BLaER1 (cell line): ENCODE data around the gene TTC23.

Experiments
- H3K27ac ChIP-seq: shearing (Covaris generic); formaldehyde crosslinking; 2 replicates; pipeline ENCODE4 v1.8.1; 2022
- H3K27me3 ChIP-seq: shearing (Covaris generic); formaldehyde crosslinking; 2 replicates; pipeline ENCODE4 v1.8.1; 2022
- H3K36me3 ChIP-seq: shearing (Covaris generic); formaldehyde crosslinking; 2 replicates; pipeline ENCODE4 v1.8.1; 2022
- H3K4me1 ChIP-seq: shearing (Covaris generic); formaldehyde crosslinking; 2 replicates; pipeline ENCODE4 v1.8.1; 2022
- H3K4me2 ChIP-seq: shearing (Covaris generic); formaldehyde crosslinking; 2 replicates; pipeline ENCODE4 v1.8.1; 2022
- H3K4me3 ChIP-seq: shearing (Covaris generic); formaldehyde crosslinking; 2 replicates; pipeline ENCODE4 v1.8.1; 2022
- H3K9ac ChIP-seq: shearing (Covaris generic); formaldehyde crosslinking; 2 replicates; pipeline ENCODE4 v1.8.1; 2022
- H3K9me3 ChIP-seq: shearing (Covaris generic); formaldehyde crosslinking; 2 replicates; pipeline ENCODE4 v1.8.1; 2022
- H4K20me1 ChIP-seq: shearing (Covaris generic); formaldehyde crosslinking; 2 replicates; pipeline ENCODE4 v1.8.1; 2022
- Cebpa-rat ChIP-seq: shearing (Covaris generic); IDR thresholded peaks from 2 replicates; pipeline ENCODE4 v1.8.1; 2022

The TTC23 gene

DNA sequence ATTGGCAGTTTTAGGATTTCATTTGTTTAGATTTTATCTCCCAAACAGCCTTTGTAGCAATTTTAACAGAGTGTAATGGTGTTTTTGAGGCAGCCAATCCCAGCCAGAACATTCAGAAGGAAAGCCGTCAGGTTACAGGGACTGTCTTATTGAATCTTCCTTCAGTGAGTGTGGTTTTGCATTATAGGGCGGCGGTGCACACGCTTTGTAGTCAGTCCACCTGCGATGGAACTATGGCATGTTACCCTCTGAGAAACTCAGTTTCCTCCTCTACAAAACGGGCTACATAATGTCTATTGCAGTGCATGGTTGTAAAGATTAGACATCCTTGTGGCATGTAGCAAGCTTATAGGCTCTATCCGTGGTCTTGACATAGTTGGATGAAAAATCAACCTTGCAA is 2.9 kb upstream of the TTC23 start:
- H4K20me1 ChIP-seq: no peaks in the 10 kb centered on the region
- H3K4me2 ChIP-seq: peak overlapping the region; percentile 87
- H3K4me1 ChIP-seq: peaks cover 20% of the 10 kb centered on the region
- no peaks in the 10 kb centered on the region; the same call in 1 of the 2 replicates for H3K27me3 ChIP-seq
- H3K9me3 ChIP-seq: peaks cover 5% of the 10 kb centered on the region; the same call in 1 of the 2 replicates
- peak overlapping the region; percentile 85 for H3K4me3 ChIP-seq
- peak overlapping the region; percentile 87 for H3K9ac ChIP-seq
- TF ChIP-seq Cebpa-rat: no peak
- peaks cover 6% of the 10 kb centered on the region for H3K36me3 ChIP-seq
- no peak overlapping the region for H3K27ac ChIP-seq

DNA sequence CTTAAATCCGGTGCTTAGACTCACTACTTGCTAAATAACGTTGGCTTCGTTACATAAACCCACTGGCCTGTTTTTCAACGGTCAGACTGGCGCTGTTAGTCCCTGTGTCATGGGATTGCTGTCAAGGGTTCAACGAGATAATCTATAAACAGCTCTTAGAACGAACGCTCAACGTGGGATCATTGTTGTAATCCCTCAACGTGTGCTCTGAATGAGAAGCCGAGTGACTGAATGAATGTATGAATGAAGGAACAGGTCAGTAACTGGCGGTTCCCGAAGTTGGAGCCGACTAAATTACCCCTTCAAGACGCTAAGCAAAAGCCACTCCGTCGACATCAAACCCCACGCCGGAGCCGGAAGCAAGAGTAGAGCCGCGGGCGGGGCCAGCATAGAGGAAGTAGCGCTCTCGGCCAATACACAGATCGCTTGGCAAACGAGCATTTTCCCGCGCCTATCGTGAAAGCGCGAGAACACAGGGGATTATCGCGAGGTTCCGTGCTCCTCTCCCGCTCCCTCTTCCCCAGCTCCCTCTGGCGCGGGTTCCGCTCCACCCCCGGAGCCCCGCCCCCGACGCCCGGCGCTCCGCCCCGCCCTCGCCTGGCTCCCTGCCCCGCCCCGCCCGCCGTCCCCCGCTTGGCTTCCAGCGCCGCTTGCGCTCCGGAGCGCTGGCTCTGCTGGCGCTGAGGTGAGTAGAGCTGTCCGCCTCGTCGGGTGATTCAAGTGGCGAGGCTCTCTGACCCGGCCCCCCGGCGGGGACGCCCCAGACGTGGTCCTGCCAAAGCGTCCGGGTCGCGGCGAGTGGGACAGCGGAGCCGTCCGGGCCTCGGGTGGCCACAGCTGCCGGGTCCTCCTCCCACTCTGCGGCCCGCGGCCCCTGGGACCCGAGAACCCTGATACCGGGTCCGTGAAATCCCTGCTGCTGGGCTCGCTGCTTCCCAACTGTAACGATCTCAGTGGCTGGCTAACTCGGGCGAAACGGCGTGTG is 1.8 kb upstream of the TTC23 start, which contains the start of gene LRRC28:
Gene LRRC28, plus strand, starts transcription at position 625 of the 985 bp plus-strand sequence. CDS start 4,477 bp downstream, outside the sequence.
- TF ChIP-seq Cebpa-rat: no peak
- Histone ChIP-seq H4K20me1 (no peaks in the 10 kb centered on the region), H3K27me3 (no peaks in the 10 kb centered on the region; the same call in 1 of the 2 replicates), H3K27ac (peak within 1 kb of the TSS; percentile 71), H3K4me2 (peak within 1 kb of the TSS; percentile 87), H3K9me3 (peaks cover 5% of the 10 kb centered on the region; the same call in 1 of the 2 replicates), H3K4me1 (peaks cover 20% of the 10 kb centered on the region), H3K9ac (peak within 1 kb of the TSS; percentile 87), H3K4me3 (peak within 1 kb of the TSS; percentile 85), H3K36me3 (peaks cover under 1% of the 10 kb centered on the region; the same call in 1 of the 2 replicates)

DNA sequence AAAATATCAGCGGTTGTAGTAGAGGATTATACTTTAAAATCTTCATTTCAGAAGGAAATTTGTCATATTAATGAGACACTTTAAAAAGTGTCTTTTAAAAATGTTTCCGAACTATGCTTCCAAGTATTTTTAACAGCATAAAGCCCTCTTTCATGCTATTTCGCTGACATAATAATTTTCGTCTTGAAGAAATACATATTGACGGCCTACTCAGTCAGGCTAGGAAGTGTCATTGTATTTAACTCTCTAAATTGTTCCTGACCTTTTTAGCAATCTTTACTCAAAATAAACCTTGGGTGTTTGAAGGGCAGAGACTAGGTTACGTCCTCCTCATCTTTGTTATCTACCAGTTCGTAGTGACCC is 1.1 kb upstream of the TTC23 start:
- peak overlapping the region; percentile 64 for H3K27ac ChIP-seq
- H3K9me3 ChIP-seq: peaks cover 5% of the 10 kb centered on the region; the same call in 1 of the 2 replicates
- H4K20me1 ChIP-seq: no peaks in the 10 kb centered on the region
- H3K27me3 ChIP-seq: no peaks in the 10 kb centered on the region; the same call in 1 of the 2 replicates
- peak overlapping the region; percentile 60; the same call in 1 of the 2 replicates for H3K9ac ChIP-seq
- H3K4me3 ChIP-seq: peak overlapping the region; percentile 85
- H3K4me2 ChIP-seq: peak overlapping the region; percentile 74
- no peak for TF ChIP-seq Cebpa-rat
- no peaks in the 10 kb centered on the region for H3K36me3 ChIP-seq
- H3K4me1 ChIP-seq: peaks cover 20% of the 10 kb centered on the region

GRCh38 chr15:99250001-99250400 is 620 bp upstream of the TTC23 start:
- Histone ChIP-seq H3K9me3 (peaks cover 5% of the 10 kb centered on the region; the same call in 1 of the 2 replicates), H3K36me3 (no peaks in the 10 kb centered on the region), H3K4me3 (no peak overlapping the region), H3K4me1 (peaks cover 20% of the 10 kb centered on the region), H3K27me3 (no peaks in the 10 kb centered on the region; the same call in 1 of the 2 replicates), H4K20me1 (no peaks in the 10 kb centered on the region), H3K9ac (no peak overlapping the region), H3K4me2 (no peak overlapping the region), H3K27ac (no peak overlapping the region)
- TF ChIP-seq Cebpa-rat: no peak

DNA sequence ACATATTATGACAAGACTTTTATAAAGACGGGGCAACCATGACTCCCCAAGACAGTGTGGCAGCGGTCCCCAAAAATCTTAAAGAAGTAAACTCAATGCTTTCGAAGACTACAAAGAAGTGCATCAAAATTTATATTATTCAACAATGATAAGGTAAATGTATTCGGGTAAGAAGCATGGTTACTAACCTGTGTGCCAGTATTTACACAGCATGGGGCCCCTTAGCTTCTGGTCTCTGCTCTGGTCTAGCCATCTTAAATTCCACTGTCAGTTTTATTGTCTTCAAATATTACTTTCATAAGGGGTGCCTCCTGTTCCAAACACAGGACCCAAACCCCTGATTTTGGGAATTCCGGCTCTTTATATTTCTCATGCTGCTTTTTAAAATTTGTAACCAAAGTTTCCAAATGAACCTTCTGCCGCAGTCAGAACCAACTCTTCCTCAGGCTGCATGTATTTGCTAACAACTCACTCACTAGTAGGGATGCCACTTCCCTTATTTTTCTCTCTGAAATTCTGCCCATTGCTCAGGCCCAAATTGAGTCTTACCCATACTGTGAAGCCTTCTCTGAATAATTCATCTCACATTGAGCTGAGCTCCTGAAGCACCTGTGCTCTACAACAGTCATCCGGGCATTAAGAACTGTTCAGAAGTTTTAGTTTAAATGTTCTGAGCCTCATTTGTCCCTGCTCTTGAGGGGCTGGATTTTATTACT is 1.2 kb downstream of the TTC23 start:
- H3K27me3 ChIP-seq: no peaks in the 10 kb centered on the region; the same call in 1 of the 2 replicates
- no peak overlapping the region for H3K27ac ChIP-seq
- TF ChIP-seq Cebpa-rat: no peak
- H3K4me1 ChIP-seq: peaks cover 13% of the 10 kb centered on the region
- no peaks in the 10 kb centered on the region for H3K36me3 ChIP-seq
- H3K4me2 ChIP-seq: no peak overlapping the region
- H3K9ac ChIP-seq: no peak overlapping the region
- H3K9me3 ChIP-seq: peaks cover 5% of the 10 kb centered on the region; the same call in 1 of the 2 replicates
- no peak overlapping the region for H3K4me3 ChIP-seq
- no peaks in the 10 kb centered on the region for H4K20me1 ChIP-seq

- no peak for TF ChIP-seq Cebpa-rat
- no peak overlapping the region for H3K4me2 ChIP-seq
- peaks cover 2% of the 10 kb centered on the region for H3K4me1 ChIP-seq
- H3K4me3 ChIP-seq: no peak overlapping the region
- peaks cover 5% of the 10 kb centered on the region; the same call in 1 of the 2 replicates for H3K9me3 ChIP-seq
- no peaks in the 10 kb centered on the region; the same call in 1 of the 2 replicates for H3K27me3 ChIP-seq
- no peak overlapping the region for H3K9ac ChIP-seq
- H3K27ac ChIP-seq: no peak overlapping the region
- H3K36me3 ChIP-seq: no peaks in the 10 kb centered on the region
- no peaks in the 10 kb centered on the region for H4K20me1 ChIP-seq
Measured at GRCh38 chr15:99247062-99247461, 2.3 kb downstream of the TTC23 start.

DNA sequence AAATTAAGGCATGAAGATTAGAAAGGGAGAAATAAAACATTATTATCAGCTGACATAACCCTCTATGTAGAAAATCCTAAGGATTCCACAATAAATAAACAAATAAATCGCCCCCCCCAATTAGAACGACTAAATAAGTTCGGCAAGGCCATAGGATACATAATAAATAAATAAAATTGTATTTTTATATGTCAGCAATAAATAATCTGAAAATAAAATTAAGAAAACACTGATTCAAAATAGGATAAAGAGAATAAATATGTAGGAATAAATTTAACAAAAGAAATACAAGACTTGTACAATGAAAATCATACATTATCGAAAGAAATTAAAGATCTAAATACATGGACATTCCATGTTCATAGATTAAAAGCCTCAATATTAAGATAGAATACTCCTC is 5.1 kb downstream of the TTC23 start:
- Histone ChIP-seq H3K36me3 (no peaks in the 10 kb centered on the region), H3K4me3 (no peak overlapping the region), H3K27ac (no peak overlapping the region), H3K4me2 (no peak overlapping the region), H3K9me3 (no peaks in the 10 kb centered on the region; the same call in 1 of the 2 replicates), H4K20me1 (no peaks in the 10 kb centered on the region), H3K9ac (no peak overlapping the region), H3K27me3 (no peaks in the 10 kb centered on the region; the same call in 1 of the 2 replicates), H3K4me1 (no peaks in the 10 kb centered on the region; the same call in 1 of the 2 replicates)
- TF ChIP-seq Cebpa-rat: no peak

DNA sequence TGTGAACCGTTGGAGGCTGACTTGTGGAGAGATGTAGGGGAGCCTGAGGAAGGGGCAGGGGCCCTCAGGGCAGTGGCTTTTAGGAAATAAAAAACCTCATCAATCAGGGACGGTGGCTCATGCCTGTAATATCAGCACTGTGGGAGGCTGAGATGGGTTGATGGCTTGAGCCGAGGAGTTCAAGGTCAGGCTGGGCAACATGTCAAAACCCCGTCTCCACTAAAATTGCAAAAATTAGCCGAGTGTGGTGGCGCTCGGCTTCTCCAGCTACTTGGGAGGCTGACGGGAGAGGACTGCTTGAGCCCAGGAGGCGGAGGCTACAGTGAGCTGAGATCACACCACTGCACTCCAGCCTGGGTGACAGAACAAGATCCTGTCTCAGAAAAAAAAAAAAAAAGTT is 7.6 kb downstream of the TTC23 start:
- H4K20me1 ChIP-seq: no peaks in the 10 kb centered on the region
- TF ChIP-seq Cebpa-rat: no peak
- H3K4me2 ChIP-seq: no peak overlapping the region
- H3K36me3 ChIP-seq: no peaks in the 10 kb centered on the region
- no peak overlapping the region for H3K4me3 ChIP-seq
- no peaks in the 10 kb centered on the region for H3K9me3 ChIP-seq
- H3K27ac ChIP-seq: no peak overlapping the region
- H3K4me1 ChIP-seq: no peaks in the 10 kb centered on the region; the same call in 1 of the 2 replicates
- no peak overlapping the region for H3K9ac ChIP-seq
- H3K27me3 ChIP-seq: no peaks in the 10 kb centered on the region

- Histone ChIP-seq H3K36me3 (no peaks in the 10 kb centered on the region), H3K4me1 (no peaks in the 10 kb centered on the region; the same call in 1 of the 2 replicates), H3K27me3 (no peaks in the 10 kb centered on the region), H4K20me1 (no peaks in the 10 kb centered on the region), H3K9ac (no peak overlapping the region), H3K4me2 (no peak overlapping the region), H3K4me3 (no peak overlapping the region), H3K27ac (no peak overlapping the region), H3K9me3 (no peaks in the 10 kb centered on the region)
- TF ChIP-seq Cebpa-rat: no peak
Measured at GRCh38 chr15:99239545-99240198, 9.7 kb downstream of the TTC23 start.
